Measurements from ENCODE around the gene MYL5. TPM values are rescaled to one million over a fixed set of nuclear protein-coding genes. Genes with fewer than 3 reads are reported as not detected.
A peak's percentile ranks its signal among the peaks of the same experiment; 100 is the strongest.

Gene MYL5
- total and polyA plus RNA-seq, 3 experiments from 2014 or later: 5.2 to 19.5 (median 17.1) TPM

DNA sequence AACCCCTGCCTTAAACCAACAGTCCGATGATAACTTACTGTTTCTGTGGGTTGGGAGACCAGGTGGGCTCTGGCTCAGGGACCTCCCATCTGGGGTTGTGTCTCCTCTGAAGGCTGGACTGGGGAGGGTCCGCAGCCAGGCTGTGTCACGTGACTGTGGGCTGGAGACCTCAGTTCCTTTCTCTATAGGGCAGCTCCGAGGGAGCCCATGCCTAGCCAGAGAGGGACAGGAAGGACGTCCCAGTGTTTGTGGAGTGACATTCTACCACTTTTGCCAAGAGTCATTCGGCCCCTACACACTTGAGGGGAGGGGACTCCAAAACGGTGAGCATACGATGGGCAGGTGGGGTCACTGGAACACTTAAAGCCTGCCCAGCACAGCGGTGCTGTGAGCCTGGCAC is 35.8 kb downstream of the MYL5 start:
- peak overlapping the region in 2 of 7 donors; percentile 35 to 68 for H3K4me3 Mint-ChIP-seq
- H3K27ac Mint-ChIP-seq: peak overlapping the region in 4 of 8 donors; percentile 11 to 64 (median 39)
- Histone ChIP-seq H3K36me3 (ENCODE audit: insufficient read depth, low read length) (no peaks in the 10 kb centered on the region), H3K4me1 (ENCODE audit: insufficient read depth, low read length) (peaks cover 9% of the 10 kb centered on the region), H3K27me3 (ENCODE audit: insufficient read depth, low read length, poor library complexity, severe bottlenecking) (no peaks in the 10 kb centered on the region), H3K27ac (ENCODE audit: low read depth, low read length) (no peak overlapping the region), H3K4me3 (ENCODE audit: low read length) (no peak overlapping the region), H3K9me3 (ENCODE audit: low read length) (no peaks in the 10 kb centered on the region)
- no peak for DNase-seq
- POLR2A ChIA-PET: no interaction called here
- H3K9me3 Mint-ChIP-seq: no peaks in the 10 kb centered on the region
- no peaks in the 10 kb centered on the region for H3K27me3 Mint-ChIP-seq
- CTCF ChIA-PET: no interaction called here
- peaks cover 25 to 55% (median 37%) of the 10 kb centered on the region in 3 donors for H3K4me1 Mint-ChIP-seq
- peaks cover 0 to 9% (median 0%) of the 10 kb centered on the region in 3 donors for H3K36me3 Mint-ChIP-seq

GRCh38 chr4:710916-711315 is 36.6 kb downstream of the MYL5 start:
- Mint-ChIP-seq H3K9me3 (no peaks in the 10 kb centered on the region), H3K4me1 (peaks cover 27 to 55% (median 40%) of the 10 kb centered on the region in 3 donors), H3K36me3 (peaks cover 0 to 6% (median 0%) of the 10 kb centered on the region in 3 donors), H3K27ac (peak overlapping the region in 2 of 8 donors; percentile 53 to 64), H3K4me3 (peak overlapping the region in 1 of 7 donors; percentile 27), H3K27me3 (no peaks in the 10 kb centered on the region)
- ChIA-PET CTCF (no interaction called here), POLR2A (no interaction called here)
- no peak for DNase-seq
- Histone ChIP-seq H3K36me3 (ENCODE audit: insufficient read depth, low read length) (no peaks in the 10 kb centered on the region), H3K27me3 (ENCODE audit: insufficient read depth, low read length, poor library complexity, severe bottlenecking) (no peaks in the 10 kb centered on the region), H3K4me3 (ENCODE audit: low read length) (no peak overlapping the region), H3K9me3 (ENCODE audit: low read length) (no peaks in the 10 kb centered on the region), H3K27ac (ENCODE audit: low read depth, low read length) (no peak overlapping the region), H3K4me1 (ENCODE audit: insufficient read depth, low read length) (peaks cover 6% of the 10 kb centered on the region)

GRCh38 chr4:712093-712492 is 37.8 kb downstream of the MYL5 start:
- peaks cover 0 to 7% (median 0%) of the 10 kb centered on the region in 3 donors for H3K36me3 Mint-ChIP-seq
- H3K4me3 ChIP-seq (ENCODE audit: low read length): no peak overlapping the region
- DNase-seq: no peak
- no peaks in the 10 kb centered on the region for H3K9me3 Mint-ChIP-seq
- no peaks in the 10 kb centered on the region for H3K27me3 ChIP-seq (ENCODE audit: insufficient read depth, low read length, poor library complexity, severe bottlenecking)
- H3K4me1 Mint-ChIP-seq: peaks cover 27 to 53% (median 45%) of the 10 kb centered on the region in 3 donors
- no peak overlapping the region for H3K4me3 Mint-ChIP-seq
- CTCF ChIA-PET: no interaction called here
- peaks cover 2% of the 10 kb centered on the region for H3K4me1 ChIP-seq (ENCODE audit: insufficient read depth, low read length)
- H3K27me3 Mint-ChIP-seq: no peaks in the 10 kb centered on the region
- no peaks in the 10 kb centered on the region for H3K36me3 ChIP-seq (ENCODE audit: insufficient read depth, low read length)
- no peaks in the 10 kb centered on the region for H3K9me3 ChIP-seq (ENCODE audit: low read length)
- peak overlapping the region in 1 of 8 donors; percentile 32 for H3K27ac Mint-ChIP-seq
- POLR2A ChIA-PET: no interaction called here
- no peak overlapping the region for H3K27ac ChIP-seq (ENCODE audit: low read depth, low read length)

GRCh38 chr4:712916-713632 is 38.7 kb downstream of the MYL5 start:
- peak overlapping the region in 1 of 8 donors; percentile 43 for H3K27ac Mint-ChIP-seq
- Histone ChIP-seq H3K4me1 (ENCODE audit: insufficient read depth, low read length) (no peaks in the 10 kb centered on the region), H3K9me3 (ENCODE audit: low read length) (no peaks in the 10 kb centered on the region), H3K36me3 (ENCODE audit: insufficient read depth, low read length) (no peaks in the 10 kb centered on the region), H3K4me3 (ENCODE audit: low read length) (no peak overlapping the region), H3K27ac (ENCODE audit: low read depth, low read length) (no peak overlapping the region), H3K27me3 (ENCODE audit: insufficient read depth, low read length, poor library complexity, severe bottlenecking) (no peaks in the 10 kb centered on the region)
- H3K27me3 Mint-ChIP-seq: no peaks in the 10 kb centered on the region
- H3K36me3 Mint-ChIP-seq: peaks cover 0 to 7% (median 0%) of the 10 kb centered on the region in 3 donors
- DNase-seq: no peak
- no peaks in the 10 kb centered on the region for H3K9me3 Mint-ChIP-seq
- H3K4me3 Mint-ChIP-seq: no peak overlapping the region
- ChIA-PET POLR2A (no interaction called here), CTCF (no interaction called here)
- H3K4me1 Mint-ChIP-seq: peaks cover 30 to 58% (median 45%) of the 10 kb centered on the region in 3 donors

GRCh38 chr4:714087-714486 is 39.7 kb downstream of the MYL5 start:
- no peak for DNase-seq
- Mint-ChIP-seq H3K27ac (peak overlapping the region in 1 of 8 donors; percentile 54), H3K4me3 (no peak overlapping the region), H3K36me3 (peaks cover 0 to 7% (median 0%) of the 10 kb centered on the region in 3 donors), H3K9me3 (no peaks in the 10 kb centered on the region), H3K27me3 (no peaks in the 10 kb centered on the region), H3K4me1 (peaks cover 24 to 49% (median 39%) of the 10 kb centered on the region in 3 donors)
- ChIA-PET CTCF (no interaction called here), POLR2A (no interaction called here)
- H3K4me3 ChIP-seq (ENCODE audit: low read length): no peak overlapping the region
- no peaks in the 10 kb centered on the region for H3K9me3 ChIP-seq (ENCODE audit: low read length)
- no peak overlapping the region for H3K27ac ChIP-seq (ENCODE audit: low read depth, low read length)
- H3K27me3 ChIP-seq (ENCODE audit: insufficient read depth, low read length, poor library complexity, severe bottlenecking): no peaks in the 10 kb centered on the region
- H3K4me1 ChIP-seq (ENCODE audit: insufficient read depth, low read length): no peaks in the 10 kb centered on the region
- no peaks in the 10 kb centered on the region for H3K36me3 ChIP-seq (ENCODE audit: insufficient read depth, low read length)

DNA sequence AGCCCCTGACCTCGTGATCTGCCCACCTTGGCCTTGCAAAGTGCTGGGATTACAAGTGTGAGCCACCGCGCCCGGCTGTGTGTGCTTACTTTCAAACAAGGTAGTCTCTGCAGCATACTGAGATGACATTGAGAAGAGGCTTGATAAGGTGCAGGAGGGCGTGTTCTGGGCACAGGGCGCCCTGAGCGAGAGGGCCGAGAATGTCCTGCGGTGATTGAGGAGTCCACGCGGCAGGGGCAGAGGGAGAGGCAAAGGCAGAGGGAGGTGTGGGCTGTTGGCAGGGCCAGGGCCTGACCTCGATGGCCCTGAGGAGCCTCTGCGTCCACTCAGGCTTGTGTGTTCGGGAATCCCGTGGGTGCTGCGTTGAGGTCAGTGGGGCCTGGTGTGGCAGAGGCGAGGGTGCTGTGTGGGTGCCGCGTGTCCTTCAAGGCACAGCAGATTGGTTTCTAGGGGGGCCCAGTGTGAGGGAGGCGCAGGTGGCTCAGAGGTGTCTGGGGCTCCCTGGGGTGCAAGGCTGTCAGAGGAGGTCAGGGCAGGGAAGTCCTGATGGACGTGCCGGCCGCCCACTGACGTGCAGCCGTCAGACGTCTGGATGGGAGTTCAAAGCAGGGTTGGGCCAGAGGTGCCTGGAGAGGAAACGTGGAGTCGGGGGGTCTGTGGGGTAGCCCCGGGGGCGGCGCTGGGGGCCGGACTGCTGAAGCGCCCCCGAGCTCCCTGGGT is 43.4 kb downstream of the MYL5 start:
- Histone ChIP-seq H3K4me3 (ENCODE audit: low read length) (no peak overlapping the region), H3K27me3 (ENCODE audit: insufficient read depth, low read length, poor library complexity, severe bottlenecking) (no peaks in the 10 kb centered on the region), H3K4me1 (ENCODE audit: insufficient read depth, low read length) (no peaks in the 10 kb centered on the region), H3K9me3 (ENCODE audit: low read length) (no peaks in the 10 kb centered on the region), H3K36me3 (ENCODE audit: insufficient read depth, low read length) (no peaks in the 10 kb centered on the region), H3K27ac (ENCODE audit: low read depth, low read length) (no peak overlapping the region)
- H3K4me1 Mint-ChIP-seq: peaks cover 11 to 35% (median 14%) of the 10 kb centered on the region in 3 donors
- peaks cover 0 to 1% (median 0%) of the 10 kb centered on the region in 5 donors for H3K9me3 Mint-ChIP-seq
- CTCF ChIA-PET: no interaction called here
- H3K4me3 Mint-ChIP-seq: no peak overlapping the region
- POLR2A ChIA-PET: no interaction called here
- H3K27me3 Mint-ChIP-seq: no peaks in the 10 kb centered on the region
- DNase-seq: no peak
- H3K27ac Mint-ChIP-seq: peak overlapping the region in 4 of 8 donors; percentile 15 to 93 (median 60)
- H3K36me3 Mint-ChIP-seq: peaks cover 0 to 21% (median 2%) of the 10 kb centered on the region in 3 donors

GRCh38 chr4:718460-718859 is 44.1 kb downstream of the MYL5 start:
- POLR2A ChIA-PET: no interaction called here
- no peak overlapping the region for H3K4me3 ChIP-seq (ENCODE audit: low read length)

More at GRCh38 chr4:718460-718859, 44.1 kb downstream of the MYL5 start:
- Mint-ChIP-seq H3K9me3 (peaks cover 0 to 1% (median 0%) of the 10 kb centered on the region in 5 donors), H3K4me3 (no peak overlapping the region), H3K27ac (no peak overlapping the region), H3K4me1 (peaks cover 9 to 33% (median 14%) of the 10 kb centered on the region in 3 donors), H3K27me3 (no peaks in the 10 kb centered on the region), H3K36me3 (peaks cover 0 to 28% (median 2%) of the 10 kb centered on the region in 3 donors)
- Histone ChIP-seq H3K36me3 (ENCODE audit: insufficient read depth, low read length) (no peaks in the 10 kb centered on the region), H3K27ac (ENCODE audit: low read depth, low read length) (no peak overlapping the region), H3K27me3 (ENCODE audit: insufficient read depth, low read length, poor library complexity, severe bottlenecking) (no peaks in the 10 kb centered on the region), H3K9me3 (ENCODE audit: low read length) (no peaks in the 10 kb centered on the region), H3K4me1 (ENCODE audit: insufficient read depth, low read length) (no peaks in the 10 kb centered on the region)
- no peak for DNase-seq
- CTCF ChIA-PET: no interaction called here
